Esophagus squamous epithelium (tissue), 5 donors: ENCODE results near the gene SELENOV. TPM values are rescaled to one million over a fixed set of nuclear protein-coding genes. Genes with fewer than 3 reads are reported as not detected.
A peak's percentile ranks its signal among the peaks of the same experiment; 100 is the strongest.

Experiments used
- DNase-seq: peaks from one replicate; lab custom pipeline; 2025; lab: John Stamatoyannopoulos, UW
- H3K27ac ChIP-seq, 4 donors: fragments of 200-600 bp; sonication (generic); one replicate each; pipeline ENCODE4 v1.5.1; 2016 to 2019; ENCODE audit warnings: mild to moderate bottlenecking in 1 of 4
- H3K27me3 ChIP-seq, 4 donors: fragments of 200-600 bp; sonication (generic); 1 replicate in 3 of 4; 2 replicates in 1 of 4; pipeline versions ENCODE4 v1.5.1 to v1.6.0; 2017 to 2021; ENCODE audit warnings: antibody characterized with exemption in 1 of 4
- H3K36me3 ChIP-seq, 3 donors: fragments of 200-600 bp; sonication (generic); one replicate each; pipeline ENCODE4 v1.5.1; 2016 to 2019
- H3K4me1 ChIP-seq, 3 donors: fragments of 200-600 bp; sonication (generic); one replicate each; pipeline ENCODE4 v1.5.1; 2017 to 2019
- H3K4me3 ChIP-seq, 4 donors: fragments of 200-600 bp; sonication (generic); 1 replicate in 3 of 4; 2 replicates in 1 of 4; pipeline ENCODE4 v1.5.1; 2016 to 2019; ENCODE audit warnings: mild to moderate bottlenecking in 2 of 4, moderate library complexity in 1 of 4
- H3K9me3 ChIP-seq, 3 donors: fragments of 200-600 bp; sonication (generic); one replicate each; pipeline ENCODE4 v1.5.1; 2016 to 2019
- POLR2A ChIP-seq, 4 donors: fragments of 450-650 bp; IDR thresholded peaks; one replicate each; pipeline ENCODE4 v1.6.1; 2017; ENCODE audit warnings: antibody characterized with exemption in 4 of 4, mild to moderate bottlenecking in 4 of 4, moderate library complexity in 3 of 4
- WGBS, 2 donors: methylation state at CpG; one replicate each; pipeline ENCODE4 v1.1.5; 2018; 5-methylcytosine and 5-hydroxymethylcytosine counted together
- intact Hi-C: fragments of 100-400 bp; cut with DNase I; formaldehyde crosslinking; loops from one replicate; pipeline ENCODE4 v1.15.0; 2022
- total RNA-seq, 4 donors: library from RNA; depleted of rRNA; stranded (reverse); fragments of >200 nt; gene quantifications; one replicate each; pipeline ENCODE4 v1.1.0, GENCODE V29; 2016
- TF ChIP-seq, protein P1 (sequence below), 6 experiments: fragments of 450-650 bp in 4 of 6; fragments of 200-600 bp in 2 of 6; sonication (generic) in 2 of 6; IDR thresholded peaks; one replicate each; pipeline ENCODE4 v1.5.1; 2016 to 2019; ENCODE audit warnings: antibody characterized with exemption in 6 of 6, mild to moderate bottlenecking in 4 of 6, moderate library complexity in 4 of 6
- donor health status: DM: yes; HTN: yes; CAD: no.

SELENOV gene, protein sequence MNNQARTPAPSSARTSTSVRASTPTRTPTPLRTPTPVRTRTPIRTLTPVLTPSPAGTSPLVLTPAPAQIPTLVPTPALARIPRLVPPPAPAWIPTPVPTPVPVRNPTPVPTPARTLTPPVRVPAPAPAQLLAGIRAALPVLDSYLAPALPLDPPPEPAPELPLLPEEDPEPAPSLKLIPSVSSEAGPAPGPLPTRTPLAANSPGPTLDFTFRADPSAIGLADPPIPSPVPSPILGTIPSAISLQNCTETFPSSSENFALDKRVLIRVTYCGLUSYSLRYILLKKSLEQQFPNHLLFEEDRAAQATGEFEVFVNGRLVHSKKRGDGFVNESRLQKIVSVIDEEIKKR
- total RNA-seq = not detected

DNA sequence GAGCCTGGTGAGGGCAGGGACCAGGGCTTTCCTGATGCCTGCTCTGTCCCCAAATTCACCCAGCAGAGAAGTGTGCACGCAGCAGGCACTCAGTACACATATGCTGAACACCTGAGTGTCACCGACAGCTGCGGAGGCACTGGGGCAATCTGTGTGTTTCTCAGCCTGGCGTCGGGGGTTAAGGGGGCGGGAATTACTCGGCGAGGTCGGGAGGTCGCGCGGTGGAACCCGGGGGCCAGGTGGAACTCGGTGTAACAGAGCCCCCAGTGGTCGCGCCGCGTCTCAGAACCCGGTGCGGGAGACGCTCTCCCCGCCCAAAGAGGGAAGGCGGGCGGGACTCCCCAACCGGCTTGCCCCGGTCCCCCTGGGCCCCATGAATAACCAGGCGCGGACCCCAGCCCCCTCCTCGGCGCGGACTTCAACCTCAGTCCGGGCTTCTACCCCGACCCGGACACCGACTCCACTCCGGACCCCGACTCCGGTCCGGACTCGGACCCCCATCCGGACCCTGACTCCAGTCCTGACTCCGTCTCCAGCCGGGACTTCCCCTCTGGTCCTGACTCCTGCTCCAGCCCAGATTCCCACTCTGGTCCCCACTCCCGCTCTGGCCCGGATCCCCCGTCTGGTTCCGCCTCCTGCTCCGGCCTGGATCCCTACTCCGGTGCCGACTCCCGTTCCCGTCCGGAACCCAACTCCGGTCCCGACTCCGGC, at the start of gene SELENOV:
Gene SELENOV (plus strand): TSS at position 300 of the 711 bp plus-strand sequence. CDS start 74 bp downstream, at position 374.
- H3K27ac ChIP-seq = no peak within 1 kb of the TSS
- intact Hi-C loops = no loop called here
- H3K9me3 ChIP-seq = no peaks in the 10 kb centered on the region
- peak within 1 kb of the TSS; percentile 2 to 63 (median 30) for H3K4me3 ChIP-seq
- H3K27me3 ChIP-seq = peaks cover 6 to 86% (median 24%) of the 10 kb centered on the region in 4 donors
- 3 to 9% methylated on average over 6 to 16 of the region's 56 CpGs for WGBS, 2 donors
- H3K4me1 ChIP-seq = peaks cover 6 to 18% (median 13%) of the 10 kb centered on the region in 3 donors
- no peak for DNase-seq
- no peak for TF ChIP-seq POLR2A (IDR thresholded peaks at IDR 0.05)
- TF ChIP-seq, protein P1, sequence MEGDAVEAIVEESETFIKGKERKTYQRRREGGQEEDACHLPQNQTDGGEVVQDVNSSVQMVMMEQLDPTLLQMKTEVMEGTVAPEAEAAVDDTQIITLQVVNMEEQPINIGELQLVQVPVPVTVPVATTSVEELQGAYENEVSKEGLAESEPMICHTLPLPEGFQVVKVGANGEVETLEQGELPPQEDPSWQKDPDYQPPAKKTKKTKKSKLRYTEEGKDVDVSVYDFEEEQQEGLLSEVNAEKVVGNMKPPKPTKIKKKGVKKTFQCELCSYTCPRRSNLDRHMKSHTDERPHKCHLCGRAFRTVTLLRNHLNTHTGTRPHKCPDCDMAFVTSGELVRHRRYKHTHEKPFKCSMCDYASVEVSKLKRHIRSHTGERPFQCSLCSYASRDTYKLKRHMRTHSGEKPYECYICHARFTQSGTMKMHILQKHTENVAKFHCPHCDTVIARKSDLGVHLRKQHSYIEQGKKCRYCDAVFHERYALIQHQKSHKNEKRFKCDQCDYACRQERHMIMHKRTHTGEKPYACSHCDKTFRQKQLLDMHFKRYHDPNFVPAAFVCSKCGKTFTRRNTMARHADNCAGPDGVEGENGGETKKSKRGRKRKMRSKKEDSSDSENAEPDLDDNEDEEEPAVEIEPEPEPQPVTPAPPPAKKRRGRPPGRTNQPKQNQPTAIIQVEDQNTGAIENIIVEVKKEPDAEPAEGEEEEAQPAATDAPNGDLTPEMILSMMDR (IDR thresholded peaks at IDR 0.05) = no peak
- no peaks in the 10 kb centered on the region for H3K36me3 ChIP-seq

DNA sequence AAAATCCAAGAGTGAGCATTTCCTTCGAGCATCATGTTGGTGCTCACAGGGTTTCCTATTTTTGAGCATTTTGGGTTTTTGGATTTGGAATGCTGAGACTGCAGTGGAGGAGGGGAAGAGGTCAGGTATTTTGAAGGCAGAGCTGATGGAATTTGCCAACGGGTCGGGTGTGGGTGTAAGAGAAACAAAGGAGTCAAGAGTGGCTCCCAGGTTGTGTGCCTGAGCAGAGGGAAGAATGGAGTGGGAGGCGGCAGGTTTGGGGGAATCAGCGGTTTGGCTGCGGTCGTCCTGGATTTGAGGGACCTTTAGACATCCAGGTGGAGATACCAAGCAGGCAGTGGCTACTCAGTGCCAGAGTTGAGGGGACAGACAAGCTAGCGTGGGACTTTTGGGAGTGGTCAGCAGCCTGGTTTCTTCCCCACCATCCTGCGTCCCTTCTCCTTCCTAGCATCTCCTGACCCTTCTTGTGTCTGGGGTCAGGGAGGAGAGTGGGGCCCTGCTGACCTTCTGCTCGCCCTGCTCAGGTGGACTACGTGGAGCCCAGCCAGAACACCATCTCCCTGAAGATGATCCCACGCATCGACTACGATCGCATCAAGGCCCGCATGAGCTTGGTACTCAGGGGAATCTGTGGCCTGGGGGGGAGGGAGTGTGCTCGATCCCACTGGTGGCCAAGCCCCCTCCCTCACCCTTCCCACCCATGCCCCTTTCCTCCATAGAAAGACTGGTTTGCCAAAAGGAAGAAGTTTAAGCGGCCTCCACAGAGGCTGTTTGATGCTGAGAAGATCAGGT, 48.8 kb upstream of the SELENOV start:
- no peak for DNase-seq

DNA sequence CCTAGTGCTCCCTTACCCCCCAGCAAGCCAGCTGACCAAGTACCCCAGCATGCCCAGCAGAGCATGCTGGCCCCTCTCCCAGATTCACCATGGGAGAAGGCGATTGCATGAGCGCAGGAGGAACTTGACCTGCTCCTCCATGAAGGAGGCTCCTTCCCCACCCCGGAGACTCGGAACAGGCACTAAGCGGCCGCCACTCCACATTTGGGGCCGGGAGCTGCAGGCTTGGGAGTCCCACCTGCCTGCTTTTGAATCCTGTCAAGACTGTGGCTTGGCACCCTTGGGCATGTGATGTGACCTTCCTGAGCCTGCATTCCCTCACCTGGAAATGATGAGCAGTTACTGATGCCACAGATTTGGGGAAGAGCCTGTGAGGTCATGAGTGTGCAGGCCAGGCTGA, 47.0 kb upstream of the SELENOV start:
- H3K27me3 ChIP-seq = no peaks in the 10 kb centered on the region
- no peak overlapping the region for H3K27ac ChIP-seq
- intact Hi-C loops = no loop called here
- no peak for DNase-seq
- H3K4me3 ChIP-seq = no peak overlapping the region
- H3K36me3 ChIP-seq = peaks cover 68 to 100% (median 73%) of the 10 kb centered on the region in 3 donors
- TF ChIP-seq POLR2A (IDR thresholded peaks at IDR 0.05) = no peak
- TF ChIP-seq, protein P1 (IDR thresholded peaks at IDR 0.05) = no peak
- no peaks in the 10 kb centered on the region for H3K4me1 ChIP-seq
- 94% methylated on average over 6 of the region's 7 CpGs; no CpG with 5 or more reads in 1 of the 2 donors for WGBS, 2 donors
- no peaks in the 10 kb centered on the region for H3K9me3 ChIP-seq

More for the DNA sequence above, 48.8 kb upstream of the SELENOV start:
- Histone ChIP-seq H3K4me3 (no peak overlapping the region), H3K4me1 (no peaks in the 10 kb centered on the region), H3K27ac (no peak overlapping the region), H3K36me3 (peaks cover 52 to 98% (median 58%) of the 10 kb centered on the region in 3 donors), H3K27me3 (no peaks in the 10 kb centered on the region), H3K9me3 (no peaks in the 10 kb centered on the region)
- TF ChIP-seq POLR2A (IDR thresholded peaks at IDR 0.05) = no peak
- TF ChIP-seq, protein P1 (IDR thresholded peaks at IDR 0.05) = no peak
- intact Hi-C loops = no loop called here
- whole genome bisulfite sequencing, 2 donors = 93 to 95% methylated on average over 15 to 18 of the region's 18 CpGs

DNA sequence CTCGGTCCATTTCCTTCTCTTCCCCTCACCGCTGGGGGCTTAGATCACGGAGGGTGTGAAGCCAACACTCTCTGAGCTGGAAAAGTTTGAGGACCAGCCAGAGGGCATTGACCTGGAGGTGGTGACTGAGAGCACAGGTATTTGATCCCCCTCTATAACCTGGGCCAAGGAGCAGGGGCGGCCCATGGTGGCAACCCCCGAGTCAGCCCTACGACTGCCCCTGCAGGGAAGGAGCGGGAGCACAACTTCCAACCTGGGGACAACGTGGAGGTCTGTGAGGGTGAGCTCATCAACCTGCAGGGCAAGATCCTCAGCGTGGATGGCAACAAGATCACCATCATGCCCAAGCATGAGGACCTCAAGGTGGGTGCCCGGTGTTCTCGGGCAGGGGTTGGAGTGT, 45.9 kb upstream of the SELENOV start:
- WGBS, 2 donors = 87 to 90% methylated on average over 3 to 9 of the region's 11 CpGs
- no peaks in the 10 kb centered on the region for H3K9me3 ChIP-seq
- DNase-seq = no peak

More for the DNA sequence above, 45.9 kb upstream of the SELENOV start:
- H3K36me3 ChIP-seq = peaks cover 68 to 100% (median 84%) of the 10 kb centered on the region in 3 donors
- no peak overlapping the region for H3K4me3 ChIP-seq
- no peak overlapping the region for H3K27ac ChIP-seq
- H3K4me1 ChIP-seq = no peaks in the 10 kb centered on the region
- intact Hi-C loops = no loop called here
- H3K27me3 ChIP-seq = no peaks in the 10 kb centered on the region
- TF ChIP-seq, protein P1 (IDR thresholded peaks at IDR 0.05) = no peak
- TF ChIP-seq POLR2A (IDR thresholded peaks at IDR 0.05) = no peak
